OCI-M1 (cell line): ENCODE results near the gene KLRF1.
A peak's percentile ranks its signal among the peaks of the same experiment; 100 is the strongest.

Experiments used
- DNase-seq: peaks from one replicate; lab custom pipeline; 2025; lab: John Stamatoyannopoulos, UW

KLRF1 gene

GRCh38 chr12:9827209-9827888 is at the start of gene KLRF1:
KLRF1 (plus strand) TSS chr12:9827481; CDS start chr12:9827545, 64 bp downstream.
- DNase-seq = no peak

DNA sequence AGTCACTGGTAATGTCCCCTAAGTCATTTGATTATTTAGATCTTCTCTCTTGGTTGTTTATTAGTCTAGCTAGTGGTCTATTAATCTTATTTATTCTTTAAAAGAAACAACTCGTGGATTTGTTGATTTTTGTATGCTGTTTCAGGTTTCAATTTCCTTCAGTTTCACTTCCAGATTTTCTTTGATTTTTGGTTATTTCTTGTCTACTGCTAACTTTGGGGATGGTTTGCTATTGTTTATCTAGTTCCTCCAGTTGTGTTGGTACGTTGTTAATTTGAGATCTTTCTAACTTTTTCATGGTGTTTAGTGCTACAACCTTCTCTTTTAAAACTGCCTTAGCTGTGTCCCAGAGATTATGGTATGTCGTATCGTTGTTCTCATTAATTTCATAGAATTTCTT is 48.1 kb upstream of the KLRF1 start:
- DNase-seq = no peak

- no peak for DNase-seq
These were observed 45.9 kb upstream of the KLRF1 start for GRCh38 chr12:9781360-9781759.

GRCh38 chr12:9782547-9783382 is 44.5 kb upstream of the KLRF1 start:
- DNase-seq = no peak

DNA sequence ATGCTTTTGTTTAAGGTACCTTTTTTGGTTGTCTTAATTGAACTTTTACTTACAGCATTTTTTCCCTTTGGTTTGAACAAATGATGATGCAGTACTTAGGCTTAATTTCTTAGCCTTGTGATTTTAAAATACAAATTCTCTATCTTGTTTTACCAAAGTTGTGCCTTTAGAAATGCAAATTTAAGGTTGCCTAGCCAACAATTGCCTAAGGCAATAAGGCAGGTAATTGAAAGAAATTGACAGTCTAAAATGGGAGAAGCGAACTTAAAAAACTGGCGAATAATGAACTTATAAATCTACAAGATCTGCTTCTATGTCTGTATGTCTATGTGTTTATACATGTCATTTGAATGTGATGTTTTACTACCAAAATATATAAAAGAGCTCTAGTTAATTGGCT is 43.0 kb upstream of the KLRF1 start:
- no peak for DNase-seq

DNA sequence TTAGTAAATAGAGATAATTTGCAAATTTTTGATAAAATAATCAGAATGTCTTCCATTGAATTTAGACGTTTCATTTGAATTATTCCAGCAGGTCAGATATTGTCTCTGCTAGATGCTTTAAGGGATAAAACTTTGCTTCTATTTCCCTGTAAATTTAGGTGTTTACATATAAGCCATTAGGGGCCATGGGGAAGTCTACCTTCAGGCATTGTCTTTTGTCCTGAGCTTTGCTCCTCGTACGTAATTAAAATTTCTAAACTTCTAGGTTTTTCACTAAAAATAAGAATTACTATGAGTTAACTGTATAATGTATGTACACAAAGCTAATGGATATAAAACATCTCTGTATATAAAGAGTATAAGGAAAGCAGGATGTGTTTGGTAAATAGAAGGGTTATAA is 42.5 kb upstream of the KLRF1 start:
- no peak for DNase-seq

GRCh38 chr12:9786726-9787717 is 40.3 kb upstream of the KLRF1 start:
- DNase-seq = no peak

- peak; percentile 50 for DNase-seq
These were observed 34.9 kb upstream of the KLRF1 start for GRCh38 chr12:9792185-9792900.

- DNase-seq = peak; percentile 53
These were observed 34.2 kb upstream of the KLRF1 start for GRCh38 chr12:9792961-9793617.

DNA sequence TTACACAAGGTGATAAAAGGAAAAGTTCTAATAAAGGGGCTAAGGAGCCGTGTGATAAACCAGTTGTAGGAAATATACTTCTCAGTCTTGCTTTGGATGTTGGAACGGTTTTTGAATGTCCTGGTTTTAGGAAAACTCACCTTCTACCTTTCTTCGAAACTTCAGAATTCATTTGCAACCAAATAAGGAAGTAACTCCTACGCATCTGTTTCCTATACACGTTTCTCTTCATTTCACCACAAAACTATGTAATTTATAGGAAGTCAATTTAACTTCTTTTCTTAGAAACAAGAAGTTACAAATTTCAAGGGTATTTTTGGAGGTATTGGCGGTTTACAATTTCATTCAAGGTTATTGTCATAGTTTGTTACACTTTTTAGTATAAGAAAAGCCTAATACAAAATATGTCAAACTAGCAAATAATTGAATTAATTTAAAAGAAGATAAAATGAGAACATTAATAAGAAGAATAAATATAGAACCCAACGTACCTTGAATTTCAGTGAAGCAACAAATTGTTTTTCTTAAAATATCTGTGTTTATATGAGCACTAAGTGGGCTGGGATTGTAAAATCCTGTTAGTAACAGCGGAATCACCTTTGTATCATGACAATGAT is 33.4 kb upstream of the KLRF1 start:
- peak; percentile 91 for DNase-seq

- peak; percentile 69 for DNase-seq
These were observed 32.7 kb upstream of the KLRF1 start for GRCh38 chr12:9794484-9795093.

- peak; percentile 23 for DNase-seq
These were observed 31.3 kb upstream of the KLRF1 start for GRCh38 chr12:9795945-9796344.

- no peak for DNase-seq
These were observed 30.9 kb upstream of the KLRF1 start for GRCh38 chr12:9796346-9796745.

DNA sequence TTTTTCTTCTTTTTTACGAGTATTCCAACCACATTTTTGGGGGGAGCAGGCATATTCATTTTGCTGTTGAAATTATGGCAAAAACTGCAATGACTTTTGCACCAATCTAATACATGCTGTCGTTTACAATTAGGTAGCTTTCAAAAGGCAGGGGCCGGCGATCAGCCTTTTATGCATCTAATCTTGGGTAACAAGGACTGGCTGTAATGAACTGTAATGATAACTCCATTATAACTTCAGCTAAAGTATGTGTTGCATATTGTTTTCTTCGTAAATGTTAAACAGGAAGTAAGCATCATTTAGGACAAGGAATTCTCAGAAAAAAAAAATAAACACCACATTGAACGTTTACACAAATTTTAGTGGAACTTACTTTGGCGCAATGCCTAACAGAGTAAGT is 30.3 kb upstream of the KLRF1 start:
- DNase-seq = peak; percentile 45

DNA sequence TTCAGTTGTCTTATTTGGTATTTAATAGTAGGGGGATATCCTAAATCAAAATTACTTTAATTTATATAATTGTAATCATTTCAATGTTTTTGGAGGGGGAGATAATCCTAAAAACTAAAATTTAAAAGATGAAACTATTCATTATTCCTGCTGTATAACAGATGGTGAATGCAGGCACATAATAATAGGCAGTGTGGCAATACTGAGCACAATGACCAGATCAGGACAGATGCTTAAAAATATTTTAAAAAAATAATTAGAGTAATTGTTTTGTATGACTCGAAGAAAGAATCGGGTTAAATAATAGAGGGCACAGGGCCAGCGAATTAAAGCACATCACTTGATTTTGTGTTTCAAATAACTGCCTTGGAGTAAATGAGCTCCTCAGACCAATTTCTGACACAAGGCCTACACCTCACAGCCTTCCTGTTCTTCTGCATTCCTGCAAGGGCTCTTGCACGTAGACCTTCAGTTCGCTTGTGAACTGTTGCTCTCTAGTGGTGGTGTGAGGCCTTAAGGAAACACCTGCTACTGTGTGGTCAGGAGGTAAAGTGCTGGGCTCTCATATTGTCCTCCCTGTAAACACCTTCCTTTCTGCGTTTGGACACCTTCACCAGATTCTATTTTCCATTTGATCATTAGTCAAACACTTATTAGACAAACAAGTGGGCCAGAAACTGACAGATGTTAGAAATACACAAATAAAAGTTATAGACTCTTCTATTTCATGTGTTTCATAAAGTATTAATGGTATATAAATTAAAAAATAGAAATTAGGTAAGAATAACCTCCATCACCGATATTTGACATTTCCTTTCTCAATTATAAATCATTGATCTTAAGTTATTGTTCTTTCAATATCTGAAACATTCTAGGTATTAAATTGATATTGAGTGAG is 29.3 kb upstream of the KLRF1 start:
- DNase-seq = peak; percentile 92

GRCh38 chr12:9799961-9800360 is 27.3 kb upstream of the KLRF1 start:
- DNase-seq = no peak

GRCh38 chr12:9805883-9806282 is 21.4 kb upstream of the KLRF1 start:
- no peak for DNase-seq

GRCh38 chr12:9806714-9807113 is 20.6 kb upstream of the KLRF1 start:
- DNase-seq = no peak

DNA sequence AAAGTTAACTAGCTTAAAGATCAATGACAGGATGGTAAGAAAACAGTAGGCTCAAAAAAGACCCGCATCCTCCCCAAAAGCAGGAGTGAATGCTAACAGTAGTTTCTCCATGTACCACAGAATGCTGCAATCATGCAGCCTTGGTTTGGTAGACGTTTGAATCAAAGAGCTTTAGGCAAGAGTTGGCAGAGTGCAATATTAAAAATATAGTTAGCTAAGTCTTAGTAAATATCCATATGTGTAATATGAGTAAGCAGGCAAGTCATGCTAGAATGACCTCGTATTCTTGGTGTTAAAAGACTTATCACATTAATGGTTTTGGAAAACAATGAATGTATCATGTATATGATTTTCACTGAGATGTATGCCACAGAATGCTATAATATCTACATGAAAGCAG is 18.8 kb upstream of the KLRF1 start:
- DNase-seq = no peak
